ENCODE data around the gene RGL2. TPM values are rescaled to one million over a fixed set of nuclear protein-coding genes. Genes with fewer than 3 reads are reported as not detected.

RGL2 gene
- total RNA-seq, 2 experiments from 2014 or later, result 15.0 to 17.7 TPM

GRCh38 chr6:33312361-33313104, 13.8 kb upstream of the RGL2 start:
- Mint-ChIP-seq H3K27me3 (no peaks in the 10 kb centered on the region), H3K4me3 (peak overlapping the region; percentile 99), H3K27ac (peak overlapping the region; percentile 99), H3K4me1 (peaks cover 48% of the 10 kb centered on the region), H3K9me3 (no peaks in the 10 kb centered on the region), H3K36me3 (peaks cover 42% of the 10 kb centered on the region)
- peak; percentile 82 for DNase-seq

GRCh38 chr6:33306356-33306755, 7.6 kb upstream of the RGL2 start:
- Mint-ChIP-seq H3K4me3 (no peak overlapping the region), H3K27ac (peak overlapping the region; percentile 59), H3K27me3 (no peaks in the 10 kb centered on the region), H3K36me3 (peaks cover 35% of the 10 kb centered on the region), H3K4me1 (peaks cover 35% of the 10 kb centered on the region), H3K9me3 (no peaks in the 10 kb centered on the region)
- DNase-seq, result no peak

DNA sequence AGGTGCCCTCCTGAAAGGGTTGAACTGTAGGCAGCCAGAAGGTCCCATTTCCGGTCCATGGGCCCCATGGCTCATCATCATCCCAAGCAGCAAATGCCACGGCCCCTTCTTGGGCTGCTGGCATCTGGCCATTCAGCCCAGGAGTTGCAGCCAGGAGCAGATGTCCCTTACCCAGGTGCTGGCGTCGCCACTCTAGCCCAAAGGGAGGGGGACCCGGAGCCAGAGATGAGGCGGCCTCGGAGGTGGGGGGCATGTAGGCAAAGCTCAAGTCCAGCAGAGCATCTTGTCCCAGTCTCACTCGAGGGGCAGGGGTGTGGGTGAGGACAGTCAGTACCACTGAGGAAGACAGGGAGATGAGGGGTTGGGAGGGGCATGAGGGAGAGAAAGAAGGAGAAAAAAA, 6.3 kb upstream of the RGL2 start:
- no peak for DNase-seq
- Mint-ChIP-seq H3K4me1 (peaks cover 38% of the 10 kb centered on the region), H3K9me3 (no peaks in the 10 kb centered on the region), H3K27ac (peak overlapping the region; percentile 74), H3K36me3 (peaks cover 41% of the 10 kb centered on the region), H3K27me3 (no peaks in the 10 kb centered on the region), H3K4me3 (no peak overlapping the region)

GRCh38 chr6:33304216-33304615, 5.5 kb upstream of the RGL2 start:
- Mint-ChIP-seq H3K27ac (no peak overlapping the region), H3K9me3 (no peaks in the 10 kb centered on the region), H3K4me1 (peaks cover 47% of the 10 kb centered on the region), H3K36me3 (peaks cover 49% of the 10 kb centered on the region), H3K4me3 (no peak overlapping the region), H3K27me3 (peaks cover 3% of the 10 kb centered on the region)
- no peak for DNase-seq

GRCh38 chr6:33301877-33302276, 3.1 kb upstream of the RGL2 start:
- Mint-ChIP-seq H3K27me3 (peaks cover 5% of the 10 kb centered on the region), H3K36me3 (peaks cover 44% of the 10 kb centered on the region), H3K27ac (peak overlapping the region; percentile 57)

GRCh38 chr6:33299237-33299944, 649 bp upstream of the RGL2 start:
- H3K36me3 Mint-ChIP-seq, result peaks cover 37% of the 10 kb centered on the region
- DNase-seq, result peak; percentile 95
- no peaks in the 10 kb centered on the region for H3K9me3 Mint-ChIP-seq
- peak overlapping the region; percentile 94 for H3K4me3 Mint-ChIP-seq
- H3K27ac Mint-ChIP-seq, result peak overlapping the region; percentile 96
- H3K4me1 Mint-ChIP-seq, result peaks cover 37% of the 10 kb centered on the region
- peaks cover 5% of the 10 kb centered on the region for H3K27me3 Mint-ChIP-seq

More at GRCh38 chr6:33301877-33302276, 3.1 kb upstream of the RGL2 start:
- no peak overlapping the region for H3K4me3 Mint-ChIP-seq
- DNase-seq, result no peak
- H3K9me3 Mint-ChIP-seq, result no peaks in the 10 kb centered on the region
- H3K4me1 Mint-ChIP-seq, result peaks cover 50% of the 10 kb centered on the region

DNA sequence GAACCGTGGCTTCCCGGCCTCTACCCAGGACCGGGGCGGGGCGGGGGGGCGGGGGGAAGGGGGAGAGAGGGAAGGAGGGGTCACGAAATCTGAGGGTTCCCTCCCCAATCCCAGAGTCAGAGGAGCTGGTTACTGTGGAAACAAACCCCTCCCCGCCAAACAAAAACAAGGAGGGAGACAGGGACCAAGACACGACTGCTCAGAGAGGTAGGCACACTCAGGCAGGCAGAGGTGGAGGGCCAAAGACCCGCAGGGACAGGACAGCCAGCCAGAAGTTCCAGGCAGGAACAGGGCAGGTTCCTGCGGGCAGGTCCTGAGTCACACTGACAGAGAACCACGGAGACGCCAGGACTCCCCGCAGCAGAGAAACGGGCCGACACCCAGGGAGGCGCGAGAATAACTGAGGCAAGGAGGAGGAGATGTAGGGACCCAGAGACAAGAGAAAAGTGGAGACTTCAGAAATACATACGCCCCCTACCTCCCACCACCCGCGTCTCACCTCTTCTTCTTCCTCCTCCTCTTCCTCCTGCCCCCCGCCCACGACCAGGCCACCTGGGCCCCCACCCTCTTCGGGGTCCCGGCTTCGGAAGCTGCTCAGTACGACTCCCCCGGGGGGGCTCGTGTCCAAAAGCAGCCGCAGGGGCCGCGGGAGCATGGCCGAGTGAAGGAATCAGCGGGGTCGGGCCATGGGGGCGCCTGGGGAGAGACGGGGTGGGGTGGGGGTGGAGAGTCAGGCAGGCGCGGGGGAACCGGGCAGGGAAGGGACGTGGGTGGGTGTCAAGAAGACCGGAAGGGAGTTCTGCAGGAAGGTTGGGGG, 578 bp downstream of the RGL2 start:
- Mint-ChIP-seq H3K27me3 (peaks cover 5% of the 10 kb centered on the region), H3K4me3 (peak overlapping the region; percentile 94), H3K27ac (peak overlapping the region; percentile 96), H3K4me1 (peaks cover 29% of the 10 kb centered on the region), H3K36me3 (peaks cover 33% of the 10 kb centered on the region), H3K9me3 (no peaks in the 10 kb centered on the region)
- peak; percentile 70 for DNase-seq

DNA sequence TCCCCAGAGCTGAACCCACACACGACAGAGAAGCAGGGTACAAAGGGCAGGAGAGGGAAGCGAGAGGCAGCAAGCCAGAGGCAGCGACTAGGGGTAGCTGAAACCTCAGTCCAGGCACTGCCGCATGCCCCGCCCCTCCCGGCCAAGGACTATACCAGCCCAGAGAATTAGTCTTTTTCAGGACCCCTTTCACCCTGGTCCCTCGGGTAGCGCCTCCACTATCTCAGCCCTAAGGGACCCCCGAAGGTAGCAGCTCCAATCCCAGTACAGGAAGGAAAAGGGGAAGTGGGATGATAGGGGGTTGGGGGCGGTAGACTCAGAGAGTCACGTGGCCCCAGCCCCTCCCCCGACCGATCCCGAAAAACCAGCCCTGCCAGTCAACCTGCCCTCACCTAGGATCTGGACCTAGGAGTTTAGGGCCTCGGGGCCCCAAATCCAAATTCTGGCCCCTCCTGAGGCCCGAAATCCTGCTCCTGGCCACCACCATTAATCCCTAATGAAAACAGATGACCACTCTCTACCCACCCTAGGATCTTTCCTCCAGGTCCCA, 1.3 kb downstream of the RGL2 start:
- Mint-ChIP-seq H3K4me1 (peaks cover 29% of the 10 kb centered on the region), H3K27ac (peak overlapping the region; percentile 56), H3K9me3 (no peaks in the 10 kb centered on the region), H3K27me3 (peaks cover 5% of the 10 kb centered on the region), H3K4me3 (peak overlapping the region; percentile 57), H3K36me3 (peaks cover 30% of the 10 kb centered on the region)
- no peak for DNase-seq

- peaks cover 29% of the 10 kb centered on the region for H3K4me1 Mint-ChIP-seq
- H3K27ac Mint-ChIP-seq, result peak overlapping the region; percentile 56
- H3K9me3 Mint-ChIP-seq, result no peaks in the 10 kb centered on the region
- peaks cover 5% of the 10 kb centered on the region for H3K27me3 Mint-ChIP-seq
- no peak overlapping the region for H3K4me3 Mint-ChIP-seq
- H3K36me3 Mint-ChIP-seq, result peaks cover 25% of the 10 kb centered on the region
- no peak for DNase-seq
Measured at GRCh38 chr6:33296797-33297405, 1.8 kb downstream of the RGL2 start.

DNA sequence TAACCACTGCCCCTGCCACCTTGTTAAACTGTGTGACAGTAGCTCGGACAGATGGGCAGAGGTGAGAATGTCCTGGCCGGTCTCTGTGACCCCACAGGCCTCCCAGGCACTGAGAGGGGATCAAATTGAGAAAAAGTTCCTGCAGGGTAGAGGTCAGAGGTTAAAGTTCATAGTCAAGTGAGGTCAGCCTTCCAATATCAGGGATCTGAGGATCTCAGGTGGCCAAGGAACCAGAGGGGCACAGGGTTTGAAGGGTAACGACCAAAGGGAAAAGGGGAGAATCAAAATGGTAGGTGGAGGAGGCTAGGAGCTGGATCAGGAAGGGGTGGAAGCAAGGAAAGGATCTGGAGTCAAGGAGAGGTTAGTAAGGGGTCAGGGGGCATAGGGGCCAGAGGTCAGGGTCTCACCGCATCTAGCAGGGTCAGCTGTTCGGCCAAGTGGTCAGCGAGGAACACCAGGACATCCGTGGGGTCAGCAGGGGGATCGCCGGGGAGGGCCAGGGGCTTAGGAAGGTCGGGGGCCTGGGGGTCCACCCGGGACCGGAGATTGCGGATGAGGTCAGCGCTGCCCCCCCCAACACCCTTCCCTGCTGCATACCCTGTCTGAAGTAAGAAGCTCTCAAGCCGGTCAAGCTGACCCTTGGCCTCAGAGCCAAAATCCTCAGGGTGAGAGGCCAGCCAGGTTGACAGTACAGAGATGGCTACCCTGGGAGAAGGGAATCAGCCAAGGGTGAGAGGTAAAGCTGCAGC, 2.9 kb downstream of the RGL2 start:
- peaks cover 5% of the 10 kb centered on the region for H3K27me3 Mint-ChIP-seq
- peaks cover 34% of the 10 kb centered on the region for H3K4me1 Mint-ChIP-seq
- DNase-seq, result no peak
- peaks cover 24% of the 10 kb centered on the region for H3K36me3 Mint-ChIP-seq
- H3K4me3 Mint-ChIP-seq, result no peak overlapping the region
- no peak overlapping the region for H3K27ac Mint-ChIP-seq
- no peaks in the 10 kb centered on the region for H3K9me3 Mint-ChIP-seq

DNA sequence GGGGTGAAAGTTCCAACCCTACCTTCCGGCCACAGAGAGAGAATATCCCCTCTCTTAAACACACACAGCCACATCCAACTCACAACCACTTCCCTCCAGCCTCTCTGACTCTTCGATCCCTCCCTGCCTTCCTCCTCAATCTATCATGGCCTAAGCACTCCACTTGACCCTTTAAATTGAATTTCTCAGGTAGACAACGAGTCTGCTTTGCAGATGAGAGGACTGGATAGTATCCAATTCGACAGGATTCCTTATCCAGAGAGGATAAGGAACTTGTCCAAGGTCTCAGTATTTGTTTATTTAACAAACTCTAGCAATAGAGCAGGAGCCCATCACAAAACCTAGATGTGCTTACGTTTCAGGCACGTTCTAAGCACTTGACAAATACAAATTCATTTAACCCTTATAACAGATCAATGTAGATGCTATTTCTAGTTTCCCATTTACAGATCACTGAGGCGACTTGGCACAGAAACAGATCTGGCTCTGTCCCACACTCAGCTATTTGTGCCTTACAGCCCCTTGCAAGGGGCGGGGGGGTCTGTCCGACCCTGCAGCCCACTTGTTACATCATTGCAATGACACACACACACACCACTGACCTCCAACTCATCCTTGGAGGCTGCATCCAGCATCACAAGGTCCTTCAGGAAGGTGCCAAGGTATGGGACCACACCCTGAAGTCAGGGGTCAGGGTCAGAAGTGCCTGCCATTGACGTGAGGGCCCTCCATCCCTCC, 4.5 kb downstream of the RGL2 start:
- Mint-ChIP-seq H3K9me3 (no peaks in the 10 kb centered on the region), H3K27ac (peak overlapping the region; percentile 21), H3K4me3 (no peak overlapping the region), H3K27me3 (peaks cover 2% of the 10 kb centered on the region), H3K4me1 (peaks cover 27% of the 10 kb centered on the region), H3K36me3 (peaks cover 20% of the 10 kb centered on the region)
- no peak for DNase-seq

DNA sequence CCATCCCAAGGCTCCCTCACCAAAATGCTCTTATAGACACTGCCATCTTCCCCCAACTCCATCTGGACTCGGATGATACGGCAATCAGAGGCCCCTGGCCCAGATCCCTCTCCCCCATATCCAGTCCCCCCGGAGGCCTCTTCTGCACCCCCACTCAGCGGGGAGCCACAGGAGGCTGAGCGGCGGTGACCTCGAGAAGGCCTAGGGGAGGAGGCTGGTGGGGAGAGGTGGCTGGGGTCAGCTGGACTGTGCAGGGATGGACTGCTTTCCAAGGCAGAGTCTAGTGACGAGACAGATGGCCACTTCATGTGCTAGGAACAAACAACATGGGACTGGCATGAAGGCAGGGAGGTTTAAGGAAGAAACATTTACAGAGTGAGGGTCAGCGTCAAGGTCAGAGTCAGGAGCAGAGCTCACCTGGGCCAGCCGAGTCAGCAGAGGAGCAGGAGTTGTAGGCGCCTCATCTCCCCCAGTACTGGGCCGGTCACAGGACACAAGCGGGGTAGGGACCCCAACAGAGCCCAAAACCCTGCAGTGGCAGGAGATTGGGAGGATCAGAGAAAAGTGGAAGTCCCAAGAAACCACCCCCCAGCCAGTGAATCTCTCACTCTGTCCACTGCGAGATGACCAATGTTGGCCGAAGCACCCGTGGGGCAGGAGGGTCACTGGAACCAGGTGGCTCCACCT, 5.6 kb downstream of the RGL2 start:
- no peak overlapping the region for H3K27ac Mint-ChIP-seq
- DNase-seq, result no peak
- H3K36me3 Mint-ChIP-seq, result peaks cover 21% of the 10 kb centered on the region
- H3K4me1 Mint-ChIP-seq, result peaks cover 23% of the 10 kb centered on the region
- no peaks in the 10 kb centered on the region for H3K9me3 Mint-ChIP-seq
- no peaks in the 10 kb centered on the region for H3K27me3 Mint-ChIP-seq
- no peak overlapping the region for H3K4me3 Mint-ChIP-seq

GRCh38 chr6:33290459-33290858, 8.3 kb downstream of the RGL2 start:
- Mint-ChIP-seq H3K4me1 (peaks cover 26% of the 10 kb centered on the region), H3K36me3 (peaks cover 34% of the 10 kb centered on the region), H3K9me3 (no peaks in the 10 kb centered on the region), H3K27ac (peak overlapping the region; percentile 97), H3K27me3 (no peaks in the 10 kb centered on the region), H3K4me3 (peak overlapping the region; percentile 99)
- DNase-seq, result no peak

Data from activated naive CD8-positive, alpha-beta T cell treated with anti-CD3 and anti-CD28 coated beads for 36 hours (primary cell).